K562 (cell line): Measurements from ENCODE around the gene C2orf69. TPM values are rescaled to one million over a fixed set of nuclear protein-coding genes. Genes with fewer than 3 reads are reported as not detected.

Experiments used
- ATAC-seq: fragments of 200-7000 bp; cut with Tn5 transposase; 3 replicates; pipeline ENCODE4 v1.9.1; 2020; ENCODE audit warnings: moderate library complexity
- BruUV-seq: library from RNA; stranded (reverse); fragments of 400-500 nt; replicated peaks from 2 replicates; lab custom pipeline; 2021; lab: Mats Ljungman, UMichigan
- CTCF ChIA-PET: fragments of 300-600 bp; formaldehyde crosslinking; extraction: SDS; loops from one replicate; lab custom pipeline; 2021; ENCODE audit warnings: low intra/inter-chr PET ratio; lab: Yijun Ruan, JAX
- POLR2A ChIA-PET: fragments of 300-600, 350-650 bp; sonication (Branson Sonifier 250); formaldehyde crosslinking; extraction: SDS; loops from one replicate; lab custom pipeline; 2021; ENCODE audit warnings: antibody characterized with exemption, inconsistent platforms; lab: Yijun Ruan, JAX
- DNase-seq, 4 experiments: peaks; one replicate each; pipeline versions ENCODE4 v3.0.0 to v3.0.0-alpha.2; 2011 to 2018; ENCODE audit warnings: low spot score in 3 of 4, mixed read lengths in 3 of 4; ENCODE audit errors: extremely low read depth in 1 of 4
- FAIRE-seq: peaks from 2 replicates; lab custom pipeline; 2011; peaks lifted over from hg19 to GRCh38; lab: Jason Lieb, UNC
- H2AFZ ChIP-seq: 2 replicates; pipeline ENCODE4 v1.6.0; 2011; ENCODE audit warnings: low read depth, low read length, control low read depth, inconsistent platforms
- H3K27ac ChIP-seq: fragments of 200-600 bp; 3 replicates; pipeline ENCODE4 v1.8.0; 2011; ENCODE audit warnings: low read depth, mild to moderate bottlenecking, control low read depth, inconsistent platforms, low read length, moderate library complexity, mixed read lengths; ENCODE audit errors: extremely low read depth
- H3K27me3 ChIP-seq, 2 experiments: fragments of 300-600 bp in 1 of 2; 2 replicates in 1 of 2; 3 replicates in 1 of 2; pipeline versions ENCODE4 v1.6.0 to v1.8.0; 2011; ENCODE audit warnings: inconsistent platforms in 2 of 2, low read length in 2 of 2, mild to moderate bottlenecking in 1 of 2, mixed read lengths in 1 of 2, moderate library complexity in 1 of 2; ENCODE audit not compliant: control insufficient read depth in 2 of 2, insufficient read depth in 2 of 2
- H3K36me3 ChIP-seq: fragments of 300-600 bp; 3 replicates; pipeline ENCODE4 v1.8.0; 2011; ENCODE audit warnings: mild to moderate bottlenecking, low read length, inconsistent platforms; ENCODE audit not compliant: control insufficient read depth, insufficient read depth
- H3K4me1 ChIP-seq, 2 experiments: fragments of 200-600 bp in 1 of 2; replicated peaks in 1 of 2; 2 replicates in 1 of 2; 3 replicates in 1 of 2; pipeline versions ENCODE4 v1.5.1 to v1.8.0; 2011; ENCODE audit warnings: inconsistent platforms in 2 of 2, low read length in 2 of 2, mild to moderate bottlenecking in 1 of 2, mixed read lengths in 1 of 2, moderate library complexity in 1 of 2; ENCODE audit not compliant: control insufficient read depth in 2 of 2, insufficient read depth in 2 of 2
- H3K4me2 ChIP-seq: 2 replicates; pipeline ENCODE4 v1.6.1; 2011; ENCODE audit warnings: low read length, control low read depth, inconsistent platforms, mixed read lengths; ENCODE audit not compliant: insufficient read depth
- H3K4me3 ChIP-seq: fragments of 200-600 bp; sonication (generic), shearing (Covaris generic); 2 replicates; pipeline ENCODE4 v1.5.1; 2016; ENCODE audit warnings: control low read depth, inconsistent platforms
- H3K79me2 ChIP-seq: fragments of 200-600 bp; 3 replicates; pipeline ENCODE4 v1.8.0; 2011; ENCODE audit warnings: low read length, inconsistent platforms; ENCODE audit not compliant: control insufficient read depth, insufficient read depth
- H3K9ac ChIP-seq, 2 experiments: 2 replicates each; pipeline versions ENCODE4 v1.6.0 to v1.6.1; 2011; ENCODE audit warnings: low read depth in 2 of 2, low read length in 2 of 2, control low read depth in 1 of 2, inconsistent platforms in 1 of 2, mild to moderate bottlenecking in 1 of 2, mixed read lengths in 1 of 2; ENCODE audit not compliant: insufficient read depth in 1 of 2
- H3K9me1 ChIP-seq: one replicate; pipeline ENCODE4 v1.6.0; 2011; ENCODE audit warnings: inconsistent platforms, mild to moderate bottlenecking, low read length, moderate library complexity; ENCODE audit not compliant: control insufficient read depth, insufficient read depth
- H3K9me3 ChIP-seq: replicated peaks from 2 replicates; pipeline ENCODE4 v1.5.1; 2011; ENCODE audit warnings: low read depth, low read length, inconsistent platforms; ENCODE audit not compliant: control insufficient read depth, insufficient read depth
- H4K20me1 ChIP-seq: replicated peaks from 2 replicates; pipeline ENCODE4 v1.6.1; 2011; ENCODE audit warnings: low read length, inconsistent platforms, mixed read lengths; ENCODE audit not compliant: control insufficient read depth, insufficient read depth
- CEBPZ ChIP-seq: fragments of 150-350 bp; IDR thresholded peaks from 2 replicates; pipeline ENCODE4 v1.6.1; 2014; ENCODE audit warnings: low read depth, mild to moderate bottlenecking, low read length, borderline replicate concordance
- ZFX ChIP-seq: sonication (generic); formaldehyde crosslinking; IDR thresholded peaks from 2 replicates; pipeline ENCODE4 v1.8.0; 2022; ENCODE audit warnings: mild to moderate bottlenecking, missing genetic modification reagents, moderate library complexity
- WGBS: fragments of 100-300 bp; shearing (Covaris generic); methylation state at CpG from one replicate; pipeline ENCODE4 v1.1.6; 2016; ENCODE audit warnings: low coverage, mixed read lengths; ENCODE audit not compliant: insufficient coverage; ENCODE audit errors: missing lambda C conversion rate; 5-methylcytosine and 5-hydroxymethylcytosine counted together
- in situ Hi-C: fragments of 300-500 bp; cut with MboI; formaldehyde crosslinking; loops from 4 replicates; pipeline ENCODE4 v1.15.0; 2018; ENCODE audit warnings: inconsistent platforms, mixed read lengths
- intact Hi-C: fragments of 100-400 bp; cut with micrococcal nuclease; formaldehyde crosslinking; loops from 2 replicates; pipeline ENCODE4 v1.14.2; 2022
- polyA plus RNA-seq, 8 experiments: library from polyadenylated mRNA; depleted of rRNA in 4 of 8; stranded (reverse) in 5 of 8; unstranded in 3 of 8; fragments of >200 nt; fragmentation: Nextera tagmentation in 2 of 8; fragmentation: Illumina TruSeq in 1 of 8; extraction: Ambion mirVana in 2 of 8; extraction: Trizol in 1 of 8; gene quantifications; 2 replicates each; pipeline versions ENCODE4 v1.2.1 to v1.2.3, GENCODE V29; 2011 to 2014; ENCODE audit warnings: inconsistent platforms in 1 of 8, missing spikeins in 1 of 8
- total RNA-seq, 7 experiments: library from RNA; depleted of rRNA in 6 of 7; stranded (reverse); fragments of >200 nt in 6 of 7; fragmentation: Illumina TruSeq in 2 of 7; extraction: Trizol in 2 of 7; gene quantifications; 2 replicates each; pipeline versions ENCODE4 v1.2.1 to v1.2.3, GENCODE V29; 2011 to 2021; ENCODE audit warnings: low replicate concordance in 1 of 7

C2orf69 gene
- total and polyA plus RNA-seq, 9 of the 15 experiments (the other 6 are each of a cell fraction or from before 2014, with no cell fraction given), result 3.4 to 9.8 (median 5.7) TPM

- intact Hi-C loops, result no loop called here
- ChIA-PET CTCF (no interaction called here), POLR2A (interaction anchor here (0.7 to 0.9 kb wide), 2 partner anchors 11 to 148 kb away, joined by 3 to 4 read pairs; no protein-coding TSS in a partner anchor)
- WGBS, result 0% methylated on average over 9 of the region's 10 CpGs
- no peaks in the 10 kb centered on the region for H4K20me1 ChIP-seq
- no peaks in the 10 kb centered on the region for H3K27me3 ChIP-seq
- BruUV-seq, result no TSS peak
- H3K9ac ChIP-seq, result peak overlapping the region; percentile 86 to 99
- TF ChIP-seq ZFX (CRISPR knock-in tag) (peak; percentile 72), CEBPZ (no peak)
- H3K9me1 ChIP-seq, result no peaks in the 10 kb centered on the region
- ATAC-seq (no peak), FAIRE-seq (no peak), DNase-seq (no peak)
- peak overlapping the region; percentile 92 for H3K27ac ChIP-seq
- peaks cover 82% of the 10 kb centered on the region for H3K79me2 ChIP-seq
- peaks cover 2 to 15% of the 10 kb centered on the region in 2 experiments; a peak in 3 of 5 replicates for H3K4me1 ChIP-seq
- peaks cover 45% of the 10 kb centered on the region; the same call in 1 of the 3 replicates for H3K36me3 ChIP-seq
- peak overlapping the region; percentile 91 for H2AFZ ChIP-seq
- H3K4me2 ChIP-seq, result peak overlapping the region; percentile 76
- no peaks in the 10 kb centered on the region for H3K9me3 ChIP-seq
- in situ Hi-C loops, result loop anchor here (25.0 kb wide), 1 partner anchor 1256 kb away; no protein-coding TSS in a partner anchor
- H3K4me3 ChIP-seq, result peak overlapping the region; percentile 68
Measured at GRCh38 chr2:199956062-199956380, 44.9 kb downstream of the C2orf69 start.
